ENCODE data around the gene ANKRD33.
A peak's percentile ranks its signal among the peaks of the same experiment; 100 is the strongest.

Gene ANKRD33

GRCh38 chr12:51907856-51908425, 20.0 kb downstream of the ANKRD33 start:
- TF ChIP-seq CTCF (IDR thresholded peaks at IDR 0.05) = no peak
- Histone ChIP-seq H3K36me3 (ENCODE audit: control insufficient read depth, insufficient read depth, low read length) (no peaks in the 10 kb centered on the region), H3K27me3 (ENCODE audit: control insufficient read depth, insufficient read depth, low read length) (no peaks in the 10 kb centered on the region), H3K4me3 (ENCODE audit: low read depth, low read length) (peak overlapping the region; percentile 58), H2AFZ (peak overlapping the region; percentile 31), H3K9me3 (ENCODE audit: control insufficient read depth, low read length) (no peaks in the 10 kb centered on the region), H3K27ac (peak overlapping the region; percentile 67), H3K9ac (no peak overlapping the region), H3K79me2 (peaks cover 10% of the 10 kb centered on the region), H3K4me1 (peaks cover 54% of the 10 kb centered on the region), H3K4me2 (ENCODE audit: low read length) (peak overlapping the region; percentile 63)

GRCh38 chr12:51908876-51909592, 21.1 kb downstream of the ANKRD33 start:
- Histone ChIP-seq H3K27me3 (ENCODE audit: control insufficient read depth, insufficient read depth, low read length) (no peaks in the 10 kb centered on the region), H3K9ac (no peak overlapping the region), H3K79me2 (peaks cover 10% of the 10 kb centered on the region), H3K4me3 (ENCODE audit: low read depth, low read length) (no peak overlapping the region), H2AFZ (no peak overlapping the region), H3K4me1 (peaks cover 59% of the 10 kb centered on the region), H3K4me2 (ENCODE audit: low read length) (peak overlapping the region; percentile 63), H3K36me3 (ENCODE audit: control insufficient read depth, insufficient read depth, low read length) (no peaks in the 10 kb centered on the region), H3K9me3 (ENCODE audit: control insufficient read depth, low read length) (no peaks in the 10 kb centered on the region), H3K27ac (peak overlapping the region; percentile 67)
- no peak for TF ChIP-seq CTCF (IDR thresholded peaks at IDR 0.05)

- no peaks in the 10 kb centered on the region for H3K27me3 ChIP-seq (ENCODE audit: control insufficient read depth, insufficient read depth, low read length)
- H3K4me3 ChIP-seq (ENCODE audit: low read depth, low read length) = no peak overlapping the region
- H3K27ac ChIP-seq = peak overlapping the region; percentile 82
- peak overlapping the region; percentile 23 for H3K4me2 ChIP-seq (ENCODE audit: low read length)
- TF ChIP-seq CTCF (IDR thresholded peaks at IDR 0.05) = no peak
- H3K9me3 ChIP-seq (ENCODE audit: control insufficient read depth, low read length) = no peaks in the 10 kb centered on the region
- H2AFZ ChIP-seq = no peak overlapping the region
- H3K36me3 ChIP-seq (ENCODE audit: control insufficient read depth, insufficient read depth, low read length) = no peaks in the 10 kb centered on the region
- H3K9ac ChIP-seq = no peak overlapping the region
- peaks cover 10% of the 10 kb centered on the region for H3K79me2 ChIP-seq
- H3K4me1 ChIP-seq = peaks cover 59% of the 10 kb centered on the region
These were observed 22.3 kb downstream of the ANKRD33 start for GRCh38 chr12:51910168-51910567.

GRCh38 chr12:51910691-51911090, 22.8 kb downstream of the ANKRD33 start:
- Histone ChIP-seq H3K9ac (no peak overlapping the region), H3K4me3 (ENCODE audit: low read depth, low read length) (no peak overlapping the region), H3K4me1 (peaks cover 59% of the 10 kb centered on the region)

More at GRCh38 chr12:51910691-51911090, 22.8 kb downstream of the ANKRD33 start:
- H3K27me3 ChIP-seq (ENCODE audit: control insufficient read depth, insufficient read depth, low read length) = no peaks in the 10 kb centered on the region
- no peak for TF ChIP-seq CTCF (IDR thresholded peaks at IDR 0.05)
- peak overlapping the region; percentile 23 for H3K4me2 ChIP-seq (ENCODE audit: low read length)
- H3K79me2 ChIP-seq = peaks cover 10% of the 10 kb centered on the region
- H3K27ac ChIP-seq = peak overlapping the region; percentile 82
- no peaks in the 10 kb centered on the region for H3K9me3 ChIP-seq (ENCODE audit: control insufficient read depth, low read length)
- no peaks in the 10 kb centered on the region for H3K36me3 ChIP-seq (ENCODE audit: control insufficient read depth, insufficient read depth, low read length)
- no peak overlapping the region for H2AFZ ChIP-seq
